ENCODE measurements around the gene ERGIC1.

Gene ERGIC1

DNA sequence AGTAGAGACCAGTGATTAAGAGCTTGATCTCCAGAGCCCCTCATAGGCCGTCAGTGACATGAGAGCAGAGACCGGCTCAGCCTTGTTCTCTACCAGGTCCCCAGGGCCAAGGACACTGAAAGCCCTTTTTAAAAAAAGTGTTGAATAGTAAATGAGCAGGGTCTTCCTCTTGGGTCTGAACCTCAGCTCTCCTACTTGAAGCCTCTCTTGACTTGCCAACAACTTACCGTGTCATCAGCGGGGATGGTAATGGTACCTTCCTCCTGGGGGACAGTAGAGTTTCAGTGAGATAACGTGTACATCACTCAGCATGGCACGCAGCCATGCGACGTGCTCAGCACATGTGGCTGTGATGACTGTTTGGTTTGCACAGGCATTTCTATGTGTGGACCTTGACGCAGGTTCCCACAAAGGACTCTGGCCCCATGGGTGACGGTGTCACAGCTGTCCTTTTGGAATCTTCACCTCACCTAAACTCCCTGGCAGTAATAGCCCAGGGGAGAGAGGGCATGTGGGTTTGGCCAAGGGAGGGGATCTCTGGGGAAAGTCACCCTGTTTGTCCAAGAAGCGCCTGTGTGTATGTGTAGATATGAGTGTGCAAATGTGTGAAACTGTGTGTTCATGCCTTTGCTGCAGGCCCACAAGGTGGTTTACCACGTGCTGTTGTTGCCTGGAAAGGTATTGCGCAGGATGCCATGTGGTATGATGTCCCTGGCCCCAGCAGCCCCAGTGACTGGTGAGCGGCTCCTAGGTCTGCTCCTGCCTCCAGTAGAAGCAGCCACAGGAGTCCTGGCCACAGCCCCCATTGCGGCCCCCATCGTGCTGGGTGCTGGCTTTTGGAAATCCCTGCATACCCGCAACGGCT, 18.7 kb downstream of the ERGIC1 start:
- TF ChIP-seq CTCF (IDR thresholded peaks at IDR 0.05) = no peak
- Mint-ChIP-seq H3K9me3 (no peaks in the 10 kb centered on the region), H3K4me1 (peaks cover 61% of the 10 kb centered on the region), H3K27me3 (ENCODE audit: low read depth, poor library complexity) (no peaks in the 10 kb centered on the region), H3K36me3 (ENCODE audit: low read depth) (no peaks in the 10 kb centered on the region), H3K27ac (peak overlapping the region; percentile 16), H3K4me3 (no peak overlapping the region)
- no peak for DNase-seq

DNA sequence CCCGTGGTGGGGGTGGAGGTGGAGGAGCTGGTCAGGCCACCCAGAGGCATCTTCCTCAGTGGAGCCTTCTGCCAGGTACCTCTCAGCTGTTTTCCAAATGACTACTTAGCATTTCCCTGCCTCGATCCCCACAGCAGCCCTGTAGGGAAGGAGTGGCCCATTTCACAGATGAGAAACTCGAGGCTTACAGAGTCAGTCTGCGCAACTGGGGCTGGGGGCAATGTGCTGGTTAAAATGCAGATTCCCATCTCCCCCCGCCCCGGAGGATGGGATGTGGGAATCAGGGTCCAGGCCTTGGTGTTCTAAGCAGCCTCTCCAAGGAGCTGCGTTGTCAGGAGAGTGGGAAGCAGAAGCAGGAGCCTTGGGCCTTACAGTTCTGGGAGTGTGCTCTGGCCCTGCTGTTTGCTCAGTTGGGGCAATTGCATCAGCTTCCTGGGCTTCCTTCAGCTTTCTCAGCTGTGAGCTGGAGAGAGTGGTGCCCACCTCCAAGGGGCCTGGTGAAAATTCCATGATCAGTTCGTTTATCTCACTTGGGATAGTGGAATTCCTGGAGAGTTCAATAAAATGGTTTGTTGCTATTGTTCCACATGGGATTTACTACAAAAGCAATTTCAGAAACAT, 19.4 kb downstream of the ERGIC1 start:
- Mint-ChIP-seq H3K27ac (no peak overlapping the region), H3K9me3 (no peaks in the 10 kb centered on the region), H3K4me3 (no peak overlapping the region), H3K27me3 (ENCODE audit: low read depth, poor library complexity) (no peaks in the 10 kb centered on the region), H3K4me1 (peaks cover 61% of the 10 kb centered on the region), H3K36me3 (ENCODE audit: low read depth) (no peaks in the 10 kb centered on the region)
- no peak for TF ChIP-seq CTCF (IDR thresholded peaks at IDR 0.05)
- no peak for DNase-seq

DNA sequence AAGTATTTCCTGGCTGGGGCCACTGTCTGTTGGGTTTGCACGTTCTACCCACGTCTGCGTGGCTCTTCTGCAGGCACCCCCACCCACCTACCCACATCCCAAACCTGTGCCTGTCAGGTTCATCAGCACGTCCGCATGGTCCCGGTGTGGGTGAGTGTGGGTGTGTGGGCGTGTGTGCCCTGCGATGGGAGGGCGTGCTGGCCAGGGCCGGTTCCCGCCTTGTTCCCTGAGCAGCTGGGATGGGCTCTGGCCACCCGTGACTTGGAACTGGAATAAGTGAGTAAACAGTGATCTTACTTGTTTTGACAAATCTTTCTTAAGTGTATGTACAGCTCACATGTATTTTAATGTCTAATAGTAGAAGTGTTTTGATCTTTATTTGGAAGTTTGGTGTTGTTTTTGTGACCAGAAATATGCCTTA, 20.4 kb downstream of the ERGIC1 start:
- no peak for TF ChIP-seq CTCF (IDR thresholded peaks at IDR 0.05)
- Mint-ChIP-seq H3K9me3 (no peaks in the 10 kb centered on the region), H3K36me3 (ENCODE audit: low read depth) (no peaks in the 10 kb centered on the region), H3K27ac (peak overlapping the region; percentile 5), H3K4me1 (peaks cover 61% of the 10 kb centered on the region), H3K27me3 (ENCODE audit: low read depth, poor library complexity) (no peaks in the 10 kb centered on the region), H3K4me3 (no peak overlapping the region)
- DNase-seq = no peak

DNA sequence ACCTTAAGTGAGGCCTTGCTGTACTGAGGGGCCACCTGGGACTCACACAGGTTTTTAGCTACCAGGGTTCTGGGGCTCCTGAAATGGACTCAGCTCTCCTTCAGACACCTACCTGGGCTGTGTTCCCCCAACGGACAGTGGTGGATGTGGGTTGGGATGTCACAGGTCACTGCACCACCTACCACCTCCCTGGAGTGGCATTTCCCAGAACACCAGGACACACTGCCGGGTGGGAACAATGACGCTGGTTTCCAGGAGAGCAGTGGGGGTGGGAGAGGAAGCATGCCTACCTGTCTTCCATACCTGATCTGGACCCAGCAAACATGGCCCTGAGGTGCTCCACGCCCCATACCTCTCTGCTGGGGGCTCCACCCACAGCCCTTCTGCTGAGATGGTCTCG, 20.9 kb downstream of the ERGIC1 start:
- Mint-ChIP-seq H3K36me3 (ENCODE audit: low read depth) (no peaks in the 10 kb centered on the region), H3K9me3 (no peaks in the 10 kb centered on the region), H3K4me3 (no peak overlapping the region), H3K27me3 (ENCODE audit: low read depth, poor library complexity) (no peaks in the 10 kb centered on the region), H3K4me1 (peaks cover 61% of the 10 kb centered on the region), H3K27ac (peak overlapping the region; percentile 5)
- no peak for DNase-seq
- TF ChIP-seq CTCF (IDR thresholded peaks at IDR 0.05) = no peak

DNA sequence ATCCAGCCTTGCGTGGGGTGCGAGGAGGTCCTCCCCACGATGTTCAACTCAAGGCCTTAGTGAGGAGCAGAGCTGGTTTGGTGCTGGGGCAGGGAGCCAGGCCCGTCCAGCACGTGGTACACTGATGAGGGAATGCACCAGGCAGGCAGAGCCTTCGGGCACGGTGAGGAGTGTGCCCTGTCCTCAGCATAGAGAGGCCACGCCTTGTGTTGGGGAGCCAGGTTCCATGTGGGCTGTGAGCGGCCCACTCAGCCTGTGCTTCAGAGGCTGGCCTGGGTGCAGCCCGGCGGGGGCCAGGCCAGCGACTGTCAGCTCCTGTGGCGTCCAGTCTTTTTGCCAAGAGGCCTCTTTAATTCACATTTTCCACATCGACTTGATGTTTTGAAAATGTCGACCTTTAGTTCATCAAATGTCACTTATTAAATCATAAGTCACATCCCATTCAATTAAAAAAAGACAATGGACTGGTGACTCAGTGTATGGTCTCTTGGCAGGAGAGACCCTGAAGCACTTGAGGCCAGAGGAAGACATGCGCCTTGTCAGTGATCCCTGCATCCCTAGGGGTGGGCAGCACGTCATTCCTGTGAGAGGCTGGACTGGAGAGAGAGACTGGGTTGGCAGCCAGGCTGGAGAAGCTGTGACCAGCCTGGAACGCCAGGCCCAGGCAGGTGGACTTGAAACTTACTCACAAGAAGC, 21.7 kb downstream of the ERGIC1 start:
- H3K27ac Mint-ChIP-seq = peak overlapping the region; percentile 2
- no peak for TF ChIP-seq CTCF (IDR thresholded peaks at IDR 0.05)

More for the DNA sequence above, 21.7 kb downstream of the ERGIC1 start:
- Mint-ChIP-seq H3K36me3 (ENCODE audit: low read depth) (no peaks in the 10 kb centered on the region), H3K4me3 (no peak overlapping the region), H3K9me3 (no peaks in the 10 kb centered on the region), H3K4me1 (peaks cover 62% of the 10 kb centered on the region), H3K27me3 (ENCODE audit: low read depth, poor library complexity) (no peaks in the 10 kb centered on the region)
- no peak for DNase-seq

Data from nephron progenitor cell (in vitro differentiated cells).